ENCODE measurements around the gene ZNF407.

- TF ChIP-seq POLR2AphosphoS5 (IDR thresholded peaks at IDR 0.05; ENCODE audit: low read depth) (no peak), REST (IDR thresholded peaks at IDR 0.05; ENCODE audit: insufficient replicate concordance, low read depth) (no peak), CTCF (IDR thresholded peaks at IDR 0.05; ENCODE audit: insufficient read depth, low read length) (no peak), GABPA (IDR thresholded peaks at IDR 0.05; ENCODE audit: low read depth) (no peak), SPI1 (IDR thresholded peaks at IDR 0.05; ENCODE audit: borderline replicate concordance, low read depth) (no peak)
These were observed 237.0 kb downstream of the ZNF407 start for GRCh38 chr18:74834424-74835309.
